BLaER1 (cell line): Measurements from ENCODE around the gene CYB5A.

Experiments
- H3K27ac ChIP-seq: shearing (Covaris generic); formaldehyde crosslinking; 2 replicates; pipeline ENCODE4 v1.8.1; 2022
- H3K27me3 ChIP-seq: shearing (Covaris generic); formaldehyde crosslinking; 2 replicates; pipeline ENCODE4 v1.8.1; 2022
- H3K36me3 ChIP-seq: shearing (Covaris generic); formaldehyde crosslinking; 2 replicates; pipeline ENCODE4 v1.8.1; 2022
- H3K4me1 ChIP-seq: shearing (Covaris generic); formaldehyde crosslinking; 2 replicates; pipeline ENCODE4 v1.8.1; 2022
- H3K4me2 ChIP-seq: shearing (Covaris generic); formaldehyde crosslinking; 2 replicates; pipeline ENCODE4 v1.8.1; 2022
- H3K4me3 ChIP-seq: shearing (Covaris generic); formaldehyde crosslinking; 2 replicates; pipeline ENCODE4 v1.8.1; 2022
- H3K9ac ChIP-seq: shearing (Covaris generic); formaldehyde crosslinking; 2 replicates; pipeline ENCODE4 v1.8.1; 2022
- H3K9me3 ChIP-seq: shearing (Covaris generic); formaldehyde crosslinking; 2 replicates; pipeline ENCODE4 v1.8.1; 2022
- H4K20me1 ChIP-seq: shearing (Covaris generic); formaldehyde crosslinking; 2 replicates; pipeline ENCODE4 v1.8.1; 2022
- Cebpa-rat ChIP-seq: shearing (Covaris generic); IDR thresholded peaks from 2 replicates; pipeline ENCODE4 v1.8.1; 2022

The CYB5A gene

DNA sequence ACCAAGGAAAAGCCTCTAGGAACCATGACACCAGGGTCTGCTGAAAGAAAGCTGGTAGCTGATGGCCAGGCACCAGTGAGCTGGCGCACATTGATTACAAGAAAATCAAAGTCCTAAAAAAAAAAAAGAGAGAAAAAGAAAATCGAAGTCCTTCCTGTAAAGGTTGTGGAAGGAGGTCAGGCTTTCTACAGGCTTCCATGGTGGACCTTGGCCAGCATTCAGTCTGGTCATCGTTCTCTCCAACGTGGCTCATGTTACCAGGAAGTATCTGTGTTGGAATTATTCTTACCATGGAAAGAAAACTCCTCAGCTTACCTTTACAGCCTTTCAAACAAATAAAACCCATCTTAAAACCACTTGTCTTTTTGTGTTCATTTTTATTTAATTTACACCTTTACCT lies 65.6 kb downstream of the CYB5A start:
- Histone ChIP-seq H3K27me3 (no peaks in the 10 kb centered on the region), H3K4me3 (no peak overlapping the region), H3K4me2 (no peak overlapping the region), H3K27ac (no peak overlapping the region), H4K20me1 (no peaks in the 10 kb centered on the region), H3K36me3 (no peaks in the 10 kb centered on the region), H3K4me1 (no peaks in the 10 kb centered on the region), H3K9me3 (no peaks in the 10 kb centered on the region), H3K9ac (no peak overlapping the region)
- TF ChIP-seq Cebpa-rat = no peak

DNA sequence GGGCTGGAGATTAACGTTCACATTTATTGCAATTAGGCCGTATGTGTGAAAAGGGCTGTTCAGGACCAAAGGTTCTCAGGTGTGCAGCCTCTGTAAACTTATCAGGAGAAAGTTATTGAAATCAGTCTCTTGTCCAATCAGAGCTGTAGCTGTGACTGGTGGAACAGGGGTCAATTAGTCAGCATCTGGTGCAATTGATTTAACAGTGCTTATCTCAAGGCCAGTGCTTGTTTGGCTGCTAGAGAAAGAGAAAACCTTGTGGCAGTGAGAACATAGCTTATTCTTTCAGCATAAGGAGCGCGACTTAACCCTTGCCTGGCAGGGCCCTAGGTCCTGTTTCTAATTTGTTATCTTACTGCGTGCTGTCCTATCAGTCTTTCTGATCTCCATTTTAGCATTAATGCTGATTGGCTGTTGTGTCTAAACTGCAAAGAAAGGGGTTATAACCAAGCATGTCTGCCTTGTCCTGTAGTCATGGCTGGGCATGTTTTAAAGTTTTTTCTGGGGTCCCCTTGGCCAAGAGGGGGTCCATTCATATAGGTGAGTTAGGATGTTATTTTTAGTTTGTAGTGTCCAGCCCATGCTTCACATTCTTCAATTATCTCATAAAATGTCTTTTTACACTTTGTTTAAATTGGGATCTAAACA lies 66.4 kb downstream of the CYB5A start:
- no peak overlapping the region for H3K27ac ChIP-seq
- H3K36me3 ChIP-seq = no peaks in the 10 kb centered on the region
- H3K27me3 ChIP-seq = no peaks in the 10 kb centered on the region
- no peaks in the 10 kb centered on the region for H3K4me1 ChIP-seq
- no peaks in the 10 kb centered on the region for H4K20me1 ChIP-seq
- no peak overlapping the region for H3K4me3 ChIP-seq
- TF ChIP-seq Cebpa-rat = no peak
- no peak overlapping the region for H3K9ac ChIP-seq
- no peak overlapping the region for H3K4me2 ChIP-seq
- no peaks in the 10 kb centered on the region for H3K9me3 ChIP-seq

DNA sequence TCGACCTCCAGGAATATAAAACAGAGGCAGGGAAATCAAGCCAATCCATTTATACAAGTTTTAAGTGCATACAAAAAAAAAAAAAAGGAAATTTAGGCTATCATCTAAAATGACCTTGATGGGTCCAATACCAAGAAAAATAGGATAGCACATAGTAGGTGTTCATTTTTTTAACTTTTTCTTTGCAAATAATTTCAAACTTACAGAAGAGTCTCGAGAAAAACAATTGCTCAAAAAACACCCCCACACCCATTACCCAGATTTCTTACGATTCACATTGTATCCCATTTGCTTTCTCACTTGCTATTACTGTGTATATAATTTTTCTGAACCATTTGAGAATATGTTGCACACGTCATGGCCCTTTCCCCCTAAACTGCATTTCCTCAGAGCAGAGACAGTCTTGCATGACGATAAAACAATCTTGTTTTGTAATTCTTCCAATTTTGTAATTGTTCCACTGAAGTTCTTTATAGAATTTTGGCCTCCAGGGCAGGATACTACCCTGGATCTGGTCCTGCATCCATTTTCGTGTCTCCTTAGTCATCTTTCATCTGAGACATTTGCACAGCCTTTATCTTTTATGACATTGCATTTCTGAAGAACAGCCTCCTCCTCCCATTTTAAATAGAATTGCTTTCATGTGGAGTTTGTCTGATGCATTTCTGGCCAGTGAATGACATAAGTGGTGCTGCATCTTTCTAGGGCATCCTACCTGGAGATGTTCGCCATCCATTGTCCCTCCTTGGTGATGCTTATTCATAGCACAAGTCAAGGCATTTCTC lies 68.9 kb downstream of the CYB5A start:
- no peak overlapping the region for H3K27ac ChIP-seq
- H3K4me2 ChIP-seq = no peak overlapping the region
- no peaks in the 10 kb centered on the region for H4K20me1 ChIP-seq
- no peaks in the 10 kb centered on the region for H3K27me3 ChIP-seq
- no peak overlapping the region for H3K4me3 ChIP-seq
- H3K9me3 ChIP-seq = no peaks in the 10 kb centered on the region
- no peaks in the 10 kb centered on the region for H3K36me3 ChIP-seq
- H3K4me1 ChIP-seq = no peaks in the 10 kb centered on the region
- H3K9ac ChIP-seq = no peak overlapping the region
- no peak for TF ChIP-seq Cebpa-rat

- Histone ChIP-seq H3K27me3 (no peaks in the 10 kb centered on the region), H4K20me1 (no peaks in the 10 kb centered on the region), H3K36me3 (no peaks in the 10 kb centered on the region), H3K9me3 (no peaks in the 10 kb centered on the region), H3K27ac (no peak overlapping the region), H3K4me1 (no peaks in the 10 kb centered on the region), H3K4me3 (no peak overlapping the region), H3K4me2 (no peak overlapping the region), H3K9ac (no peak overlapping the region)
- TF ChIP-seq Cebpa-rat = no peak
These were observed 70.7 kb downstream of the CYB5A start for GRCh38 chr18:74221081-74221480.

DNA sequence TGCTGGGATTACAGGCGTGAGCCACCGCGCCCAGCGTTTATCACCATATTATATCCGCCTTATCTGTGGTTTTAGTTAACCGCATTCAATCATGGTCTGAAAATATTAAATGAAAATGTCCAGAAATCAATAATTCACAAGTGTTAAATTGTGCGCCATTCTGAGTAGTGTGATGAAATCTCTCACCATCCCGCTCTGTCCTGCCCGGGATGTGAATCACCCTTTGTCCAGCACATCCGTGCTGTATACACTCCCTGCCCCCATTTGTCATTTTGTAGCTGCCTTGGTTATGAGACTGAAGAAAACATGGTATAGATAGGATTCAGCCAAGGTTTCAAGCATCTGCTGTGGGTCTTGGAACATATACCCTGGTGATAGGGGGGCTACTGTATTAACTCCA lies 72.7 kb downstream of the CYB5A start:
- no peaks in the 10 kb centered on the region for H4K20me1 ChIP-seq
- H3K36me3 ChIP-seq = no peaks in the 10 kb centered on the region
- H3K4me1 ChIP-seq = no peaks in the 10 kb centered on the region
- TF ChIP-seq Cebpa-rat = no peak
- H3K9ac ChIP-seq = no peak overlapping the region
- H3K27me3 ChIP-seq = no peaks in the 10 kb centered on the region
- H3K9me3 ChIP-seq = no peaks in the 10 kb centered on the region
- H3K4me3 ChIP-seq = no peak overlapping the region
- no peak overlapping the region for H3K27ac ChIP-seq
- no peak overlapping the region for H3K4me2 ChIP-seq

DNA sequence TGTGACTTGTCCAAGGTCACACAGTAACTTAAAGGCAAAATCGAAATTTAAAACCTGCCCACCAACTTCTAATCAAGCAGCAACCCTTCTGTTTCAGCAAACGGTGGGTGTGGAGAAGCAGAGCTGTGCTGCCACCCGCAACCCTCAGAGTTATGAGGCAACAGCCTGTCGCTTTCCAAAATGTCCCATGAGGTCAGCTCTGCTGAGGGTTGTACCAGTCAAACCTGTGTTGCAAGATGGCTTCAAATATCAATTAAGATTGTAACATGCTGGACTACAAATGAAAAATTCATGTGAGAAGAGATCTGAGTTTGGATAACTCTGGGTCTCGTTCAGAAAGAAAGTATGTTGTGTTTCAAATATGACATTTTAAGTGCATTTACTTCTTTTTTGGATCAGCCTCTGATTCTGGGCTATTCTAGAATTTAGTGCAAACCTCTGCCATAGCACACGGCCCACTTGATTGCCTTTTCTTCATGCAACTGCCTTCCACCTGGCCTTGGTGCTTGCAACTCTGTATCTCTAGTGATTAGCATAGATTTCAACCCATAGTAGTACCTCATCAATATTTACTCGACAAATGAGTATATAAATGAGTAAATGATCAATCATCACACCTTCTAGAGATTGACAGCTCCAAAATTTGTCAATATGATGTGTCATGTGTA lies 74.2 kb downstream of the CYB5A start:
- TF ChIP-seq Cebpa-rat = no peak
- Histone ChIP-seq H3K4me1 (no peaks in the 10 kb centered on the region), H3K27ac (no peak overlapping the region)

GRCh38 chr18:74216661-74217110 lies 75.1 kb downstream of the CYB5A start:
- Histone ChIP-seq H3K4me1 (no peaks in the 10 kb centered on the region), H3K9ac (no peak overlapping the region), H3K36me3 (no peaks in the 10 kb centered on the region), H3K4me2 (no peak overlapping the region), H3K27me3 (no peaks in the 10 kb centered on the region), H3K27ac (no peak overlapping the region), H4K20me1 (no peaks in the 10 kb centered on the region), H3K4me3 (no peak overlapping the region), H3K9me3 (no peaks in the 10 kb centered on the region)
- TF ChIP-seq Cebpa-rat = no peak

More for the DNA sequence above, 74.2 kb downstream of the CYB5A start:
- Histone ChIP-seq H4K20me1 (no peaks in the 10 kb centered on the region), H3K36me3 (no peaks in the 10 kb centered on the region), H3K9ac (no peak overlapping the region), H3K4me3 (no peak overlapping the region), H3K4me2 (no peak overlapping the region), H3K9me3 (no peaks in the 10 kb centered on the region), H3K27me3 (no peaks in the 10 kb centered on the region)

DNA sequence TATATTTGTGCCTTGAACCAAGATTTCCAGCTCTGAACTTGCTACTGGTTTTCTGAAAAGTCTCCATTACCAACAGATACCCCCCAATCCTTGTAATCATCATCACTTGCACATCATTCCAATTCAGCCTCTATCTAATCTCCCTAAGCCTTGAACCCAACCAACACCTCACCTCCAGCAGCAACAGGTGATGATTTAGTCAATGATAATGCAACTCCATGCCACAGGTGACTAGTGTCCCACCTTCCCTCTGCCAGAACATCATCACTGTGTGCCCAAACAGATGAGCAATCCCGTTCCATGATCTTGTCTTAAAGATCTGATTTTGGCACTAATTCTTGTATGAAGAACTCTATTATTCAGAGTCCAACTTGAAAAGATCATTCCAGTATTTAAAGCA lies 75.9 kb downstream of the CYB5A start:
- no peaks in the 10 kb centered on the region for H4K20me1 ChIP-seq
- H3K36me3 ChIP-seq = no peaks in the 10 kb centered on the region
- H3K4me1 ChIP-seq = no peaks in the 10 kb centered on the region
- TF ChIP-seq Cebpa-rat = no peak
- no peaks in the 10 kb centered on the region for H3K27me3 ChIP-seq
- no peak overlapping the region for H3K27ac ChIP-seq
- H3K4me3 ChIP-seq = no peak overlapping the region
- no peak overlapping the region for H3K9ac ChIP-seq
- no peak overlapping the region for H3K4me2 ChIP-seq
- no peaks in the 10 kb centered on the region for H3K9me3 ChIP-seq

DNA sequence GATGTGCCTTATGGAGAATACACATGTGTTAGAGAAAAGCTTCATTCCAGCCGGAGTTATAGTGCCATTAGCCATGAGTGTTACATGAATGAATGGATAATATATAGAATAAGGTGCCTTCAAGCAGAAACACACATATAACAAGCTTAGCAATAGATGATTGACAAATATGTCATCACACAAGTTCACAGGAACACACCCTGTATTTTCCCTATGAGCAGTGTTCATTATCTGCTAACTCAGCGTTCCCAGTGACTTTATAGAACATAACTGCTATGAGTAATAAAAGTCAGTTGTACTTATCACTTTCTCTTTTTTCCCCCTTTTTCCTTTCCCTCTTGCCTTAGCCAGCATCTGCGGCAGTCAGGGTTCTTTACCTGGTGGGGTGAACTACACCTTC lies 78.3 kb downstream of the CYB5A start:
- Histone ChIP-seq H3K4me2 (no peak overlapping the region), H3K4me1 (no peaks in the 10 kb centered on the region), H3K27me3 (no peaks in the 10 kb centered on the region), H3K4me3 (no peak overlapping the region), H3K9me3 (no peaks in the 10 kb centered on the region), H4K20me1 (no peaks in the 10 kb centered on the region), H3K9ac (no peak overlapping the region), H3K27ac (no peak overlapping the region), H3K36me3 (no peaks in the 10 kb centered on the region)
- TF ChIP-seq Cebpa-rat = no peak

DNA sequence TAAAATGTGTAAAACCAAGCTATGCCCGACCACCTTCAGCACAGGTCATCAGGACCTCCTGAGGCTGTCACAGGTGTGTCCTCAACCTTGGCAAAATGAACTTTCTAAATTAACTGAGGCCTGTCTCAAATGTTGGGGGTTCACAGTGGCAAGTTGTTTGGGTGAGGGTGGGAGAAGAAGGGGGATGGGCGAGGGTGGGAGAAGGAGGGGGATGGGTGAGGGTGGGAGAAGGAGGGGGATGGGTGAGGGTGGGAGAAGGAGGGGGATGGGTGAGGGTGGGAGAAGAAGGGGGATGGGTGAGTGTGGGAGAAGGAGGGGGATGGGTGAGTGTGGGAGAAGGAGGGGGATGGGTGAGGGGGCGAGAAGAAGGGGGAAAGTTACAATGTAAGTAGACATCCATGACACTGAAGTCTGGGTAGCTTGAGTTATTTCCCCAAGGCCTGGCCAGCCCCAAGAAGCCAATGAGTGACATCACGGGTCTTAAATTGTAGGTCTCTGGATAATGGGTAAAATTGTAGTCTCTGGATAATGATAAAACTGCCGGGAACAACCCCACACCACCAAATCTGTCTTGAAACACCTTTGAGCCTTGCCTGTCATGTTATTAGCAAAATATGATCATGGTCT lies 87.1 kb downstream of the CYB5A start:
- no peaks in the 10 kb centered on the region for H3K27me3 ChIP-seq

More for the DNA sequence above, 87.1 kb downstream of the CYB5A start:
- H3K4me3 ChIP-seq = no peak overlapping the region
- H3K4me1 ChIP-seq = no peaks in the 10 kb centered on the region
- H3K36me3 ChIP-seq = no peaks in the 10 kb centered on the region
- no peak for TF ChIP-seq Cebpa-rat
- H3K9me3 ChIP-seq = no peaks in the 10 kb centered on the region
- H3K9ac ChIP-seq = no peak overlapping the region
- no peak overlapping the region for H3K4me2 ChIP-seq
- no peak overlapping the region for H3K27ac ChIP-seq
- H4K20me1 ChIP-seq = no peaks in the 10 kb centered on the region
